WTC11 (cell line): Measurements from ENCODE around the gene OPCML. TPM values are rescaled to one million over a fixed set of nuclear protein-coding genes. Genes with fewer than 3 reads are reported as not detected.

ENCODE experiments used
- ATAC-seq: fragments of 200-7000 bp; cut with Tn5 transposase; 2 replicates; pipeline ENCODE4 v1.10.0; 2021; ENCODE audit warnings: mild to moderate bottlenecking, moderate library complexity
- CTCF ChIA-PET: fragments of 300-600 bp; sonication (Branson Sonifier 250); formaldehyde crosslinking; loops from one replicate; lab custom pipeline; 2021; ENCODE audit warnings: antibody characterized with exemption; lab: Charles Lee
- POLR2A ChIA-PET: fragments of 350-600 bp; sonication (Branson Sonifier 250); formaldehyde crosslinking; loops from one replicate; lab custom pipeline; 2021; ENCODE audit warnings: antibody characterized with exemption; lab: Charles Lee
- DNase-seq: peaks from one replicate; pipeline ENCODE4 v3.0.0; 2021; ENCODE audit warnings: low spot score
- H3K27ac Mint-ChIP-seq: 2 replicates; pipeline ENCODE4 v1.8.0; 2021; ENCODE audit warnings: mixed read lengths
- H3K27me3 Mint-ChIP-seq: 2 replicates; pipeline ENCODE4 v1.8.0; 2021; ENCODE audit warnings: low read depth, mild to moderate bottlenecking, moderate library complexity, mixed read lengths
- H3K36me3 Mint-ChIP-seq: 2 replicates; pipeline ENCODE4 v1.8.0; 2021; ENCODE audit warnings: mixed read lengths
- H3K4me1 Mint-ChIP-seq: 2 replicates; pipeline ENCODE4 v1.8.0; 2022; ENCODE audit warnings: mixed read lengths
- H3K4me3 Mint-ChIP-seq: 2 replicates; pipeline ENCODE4 v1.8.0; 2021; ENCODE audit warnings: mild to moderate bottlenecking, moderate library complexity, mixed read lengths
- H3K9me3 Mint-ChIP-seq: 2 replicates; pipeline ENCODE4 v1.8.0; 2021; ENCODE audit warnings: mixed read lengths
- ATF1 ChIP-seq: sonication (generic); formaldehyde crosslinking; IDR thresholded peaks from 2 replicates; pipeline ENCODE4 v1.8.1; 2023; ENCODE audit warnings: mild to moderate bottlenecking, moderate library complexity, missing genetic modification reagents
- ATF3 ChIP-seq: sonication (generic); formaldehyde crosslinking; conservative IDR thresholded peaks from 2 replicates; pipeline ENCODE4 v1.8.1; 2022; ENCODE audit warnings: mild to moderate bottlenecking, missing genetic modification reagents
- FOXK1 ChIP-seq: sonication (generic); formaldehyde crosslinking; IDR thresholded peaks from 2 replicates; pipeline ENCODE4 v1.8.0; 2022; ENCODE audit warnings: mild to moderate bottlenecking, moderate library complexity, missing genetic modification reagents
- HMGXB4 ChIP-seq: sonication (generic); formaldehyde crosslinking; IDR thresholded peaks from 2 replicates; pipeline ENCODE4 v1.8.1; 2023; ENCODE audit warnings: mild to moderate bottlenecking, moderate library complexity, missing genetic modification reagents
- NR1H2 ChIP-seq: sonication (generic); formaldehyde crosslinking; IDR thresholded peaks from 2 replicates; pipeline ENCODE4 v1.9.0; 2021; ENCODE audit warnings: mild to moderate bottlenecking, moderate library complexity, missing genetic modification reagents
- NR2C2 ChIP-seq: sonication (generic); formaldehyde crosslinking; IDR thresholded peaks from 2 replicates; pipeline ENCODE4 v1.8.0; 2022; ENCODE audit warnings: mild to moderate bottlenecking, missing genetic modification reagents
- RORB ChIP-seq: fragments of 250-450 bp; sonication (Bioruptor Pico); IDR thresholded peaks from 2 replicates; pipeline ENCODE4 v1.9.0; 2021; ENCODE audit warnings: mild to moderate bottlenecking
- SMAD4 ChIP-seq: sonication (generic); formaldehyde crosslinking; IDR thresholded peaks from 2 replicates; pipeline ENCODE4 v1.8.0; 2022; ENCODE audit warnings: mild to moderate bottlenecking, missing genetic modification reagents
- SOX15 ChIP-seq: fragments of 250-450 bp; sonication (Bioruptor Pico); IDR thresholded peaks from 2 replicates; pipeline ENCODE4 v1.9.0; 2021; ENCODE audit warnings: mild to moderate bottlenecking
- TEAD4 ChIP-seq: sonication (generic); formaldehyde crosslinking; IDR thresholded peaks from 2 replicates; pipeline ENCODE4 v1.8.0; 2022; ENCODE audit warnings: mild to moderate bottlenecking, missing genetic modification reagents
- USF1 ChIP-seq: sonication (generic); formaldehyde crosslinking; IDR thresholded peaks from 2 replicates; pipeline ENCODE4 v1.8.0; 2022; ENCODE audit warnings: mild to moderate bottlenecking, missing genetic modification reagents
- ZNF121 ChIP-seq: sonication (generic); formaldehyde crosslinking; IDR thresholded peaks from 2 replicates; pipeline ENCODE4 v1.8.0; 2023; ENCODE audit warnings: missing genetic modification reagents
- ZNF232 ChIP-seq: sonication (generic); formaldehyde crosslinking; IDR thresholded peaks from 2 replicates; pipeline ENCODE4 v1.8.0; 2022; ENCODE audit warnings: mild to moderate bottlenecking, missing genetic modification reagents
- ZNF317 ChIP-seq: sonication (generic); formaldehyde crosslinking; IDR thresholded peaks from 2 replicates; pipeline ENCODE4 v1.8.1; 2023; ENCODE audit warnings: low read depth, mild to moderate bottlenecking, moderate library complexity, missing genetic modification reagents, borderline replicate concordance
- ZNF396 ChIP-seq: fragments of 250-450 bp; sonication (Bioruptor Pico); IDR thresholded peaks from 2 replicates; pipeline ENCODE4 v1.8.0; 2021; ENCODE audit warnings: mild to moderate bottlenecking, moderate library complexity, borderline replicate concordance
- ZNF532 ChIP-seq: fragments of 250-450 bp; sonication (Bioruptor Pico); IDR thresholded peaks from 2 replicates; pipeline ENCODE4 v1.9.0; 2021; ENCODE audit warnings: mild to moderate bottlenecking, borderline replicate concordance
- total RNA-seq: library from RNA; stranded (reverse); gene quantifications from 3 replicates; pipeline ENCODE4 v1.2.3, GENCODE V29; 2021
- TF ChIP-seq, protein P1 (sequence below): fragments of 250-450 bp; sonication (Bioruptor Pico); IDR thresholded peaks from 2 replicates; pipeline ENCODE4 v1.9.0; 2021; ENCODE audit warnings: moderate library complexity, mild to moderate bottlenecking, inconsistent platforms, borderline replicate concordance
- TF ChIP-seq, protein P2 (sequence below): sonication (generic); formaldehyde crosslinking; conservative IDR thresholded peaks from 2 replicates; pipeline ENCODE4 v1.8.1; 2023; ENCODE audit warnings: mild to moderate bottlenecking, low read depth, missing genetic modification reagents, moderate library complexity
- TF ChIP-seq, protein P3 (sequence below): sonication (generic); formaldehyde crosslinking; IDR thresholded peaks from 2 replicates; pipeline ENCODE4 v1.8.1; 2022; ENCODE audit warnings: low read depth, missing genetic modification reagents, borderline replicate concordance
- TF ChIP-seq, protein P4 (sequence below): sonication (generic); formaldehyde crosslinking; IDR thresholded peaks from 2 replicates; pipeline ENCODE4 v1.8.0; 2023; ENCODE audit warnings: mild to moderate bottlenecking, missing genetic modification reagents

Gene OPCML
- total RNA-seq, 1 experiment from 2014 or later, result 1.5 TPM

DNA sequence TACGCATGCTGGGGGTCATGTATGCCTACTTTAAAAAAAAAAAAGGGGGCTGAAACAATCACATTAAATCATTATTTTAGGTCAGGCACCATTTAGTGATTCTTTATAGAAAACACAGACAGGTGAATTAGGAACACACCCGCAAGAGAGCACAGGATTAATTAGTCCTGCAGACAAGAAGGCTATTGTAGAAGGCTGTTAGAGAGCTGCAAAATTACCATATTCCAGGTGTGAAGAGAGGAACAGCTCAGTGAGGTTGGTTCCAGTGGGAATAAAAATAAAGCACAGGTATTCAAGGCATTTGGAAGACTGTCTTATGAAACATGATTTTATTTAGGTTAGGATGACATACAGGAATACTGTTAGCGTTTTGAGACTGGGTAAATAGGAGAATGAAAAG, 649.1 kb downstream of the OPCML start:
- Mint-ChIP-seq H3K27me3 (0 out of 2 replicates have a peak, but pooled peaks cover 5% of the 10 kb centered on the region), H3K9me3 (peaks cover 6% of the 10 kb centered on the region), H3K4me1 (peaks cover 24% of the 10 kb centered on the region), H3K27ac (no peak overlapping the region)
- DNase-seq, result no peak
- TF ChIP-seq, protein P1, sequence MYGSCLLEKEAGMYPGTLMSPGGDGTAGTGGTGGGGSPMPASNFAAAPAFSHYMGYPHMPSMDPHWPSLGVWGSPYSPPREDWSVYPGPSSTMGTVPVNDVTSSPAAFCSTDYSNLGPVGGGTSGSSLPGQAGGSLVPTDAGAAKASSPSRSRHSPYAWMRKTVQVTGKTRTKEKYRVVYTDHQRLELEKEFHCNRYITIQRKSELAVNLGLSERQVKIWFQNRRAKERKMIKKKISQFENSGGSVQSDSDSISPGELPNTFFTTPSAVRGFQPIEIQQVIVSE (CRISPR knock-in tag), result no peak
- TF ChIP-seq, protein P2, sequence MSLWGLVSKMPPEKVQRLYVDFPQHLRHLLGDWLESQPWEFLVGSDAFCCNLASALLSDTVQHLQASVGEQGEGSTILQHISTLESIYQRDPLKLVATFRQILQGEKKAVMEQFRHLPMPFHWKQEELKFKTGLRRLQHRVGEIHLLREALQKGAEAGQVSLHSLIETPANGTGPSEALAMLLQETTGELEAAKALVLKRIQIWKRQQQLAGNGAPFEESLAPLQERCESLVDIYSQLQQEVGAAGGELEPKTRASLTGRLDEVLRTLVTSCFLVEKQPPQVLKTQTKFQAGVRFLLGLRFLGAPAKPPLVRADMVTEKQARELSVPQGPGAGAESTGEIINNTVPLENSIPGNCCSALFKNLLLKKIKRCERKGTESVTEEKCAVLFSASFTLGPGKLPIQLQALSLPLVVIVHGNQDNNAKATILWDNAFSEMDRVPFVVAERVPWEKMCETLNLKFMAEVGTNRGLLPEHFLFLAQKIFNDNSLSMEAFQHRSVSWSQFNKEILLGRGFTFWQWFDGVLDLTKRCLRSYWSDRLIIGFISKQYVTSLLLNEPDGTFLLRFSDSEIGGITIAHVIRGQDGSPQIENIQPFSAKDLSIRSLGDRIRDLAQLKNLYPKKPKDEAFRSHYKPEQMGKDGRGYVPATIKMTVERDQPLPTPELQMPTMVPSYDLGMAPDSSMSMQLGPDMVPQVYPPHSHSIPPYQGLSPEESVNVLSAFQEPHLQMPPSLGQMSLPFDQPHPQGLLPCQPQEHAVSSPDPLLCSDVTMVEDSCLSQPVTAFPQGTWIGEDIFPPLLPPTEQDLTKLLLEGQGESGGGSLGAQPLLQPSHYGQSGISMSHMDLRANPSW (CRISPR knock-in tag), result no peak
- no peak for TF ChIP-seq ZNF121 (CRISPR knock-in tag)
- no peak for TF ChIP-seq TEAD4 (CRISPR knock-in tag)
- TF ChIP-seq FOXK1 (CRISPR knock-in tag), result no peak
- TF ChIP-seq NR2C2 (CRISPR knock-in tag), result no peak
- no peak for TF ChIP-seq SOX15 (CRISPR knock-in tag)
- TF ChIP-seq ZNF317 (CRISPR knock-in tag), result no peak
- no peak for TF ChIP-seq SMAD4 (CRISPR knock-in tag)
- TF ChIP-seq HMGXB4 (CRISPR knock-in tag), result no peak
- TF ChIP-seq RORB, result no peak
- TF ChIP-seq, protein P3, sequence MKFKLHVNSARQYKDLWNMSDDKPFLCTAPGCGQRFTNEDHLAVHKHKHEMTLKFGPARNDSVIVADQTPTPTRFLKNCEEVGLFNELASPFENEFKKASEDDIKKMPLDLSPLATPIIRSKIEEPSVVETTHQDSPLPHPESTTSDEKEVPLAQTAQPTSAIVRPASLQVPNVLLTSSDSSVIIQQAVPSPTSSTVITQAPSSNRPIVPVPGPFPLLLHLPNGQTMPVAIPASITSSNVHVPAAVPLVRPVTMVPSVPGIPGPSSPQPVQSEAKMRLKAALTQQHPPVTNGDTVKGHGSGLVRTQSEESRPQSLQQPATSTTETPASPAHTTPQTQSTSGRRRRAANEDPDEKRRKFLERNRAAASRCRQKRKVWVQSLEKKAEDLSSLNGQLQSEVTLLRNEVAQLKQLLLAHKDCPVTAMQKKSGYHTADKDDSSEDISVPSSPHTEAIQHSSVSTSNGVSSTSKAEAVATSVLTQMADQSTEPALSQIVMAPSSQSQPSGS, result no peak
- no peak for TF ChIP-seq ZNF396
- TF ChIP-seq USF1 (CRISPR knock-in tag), result no peak
- no peak for TF ChIP-seq ATF1
- TF ChIP-seq ZNF532 (CRISPR knock-in tag), result no peak
- TF ChIP-seq NR1H2 (CRISPR knock-in tag), result no peak
- TF ChIP-seq ZNF232 (CRISPR knock-in tag), result no peak
- TF ChIP-seq, protein P4, sequence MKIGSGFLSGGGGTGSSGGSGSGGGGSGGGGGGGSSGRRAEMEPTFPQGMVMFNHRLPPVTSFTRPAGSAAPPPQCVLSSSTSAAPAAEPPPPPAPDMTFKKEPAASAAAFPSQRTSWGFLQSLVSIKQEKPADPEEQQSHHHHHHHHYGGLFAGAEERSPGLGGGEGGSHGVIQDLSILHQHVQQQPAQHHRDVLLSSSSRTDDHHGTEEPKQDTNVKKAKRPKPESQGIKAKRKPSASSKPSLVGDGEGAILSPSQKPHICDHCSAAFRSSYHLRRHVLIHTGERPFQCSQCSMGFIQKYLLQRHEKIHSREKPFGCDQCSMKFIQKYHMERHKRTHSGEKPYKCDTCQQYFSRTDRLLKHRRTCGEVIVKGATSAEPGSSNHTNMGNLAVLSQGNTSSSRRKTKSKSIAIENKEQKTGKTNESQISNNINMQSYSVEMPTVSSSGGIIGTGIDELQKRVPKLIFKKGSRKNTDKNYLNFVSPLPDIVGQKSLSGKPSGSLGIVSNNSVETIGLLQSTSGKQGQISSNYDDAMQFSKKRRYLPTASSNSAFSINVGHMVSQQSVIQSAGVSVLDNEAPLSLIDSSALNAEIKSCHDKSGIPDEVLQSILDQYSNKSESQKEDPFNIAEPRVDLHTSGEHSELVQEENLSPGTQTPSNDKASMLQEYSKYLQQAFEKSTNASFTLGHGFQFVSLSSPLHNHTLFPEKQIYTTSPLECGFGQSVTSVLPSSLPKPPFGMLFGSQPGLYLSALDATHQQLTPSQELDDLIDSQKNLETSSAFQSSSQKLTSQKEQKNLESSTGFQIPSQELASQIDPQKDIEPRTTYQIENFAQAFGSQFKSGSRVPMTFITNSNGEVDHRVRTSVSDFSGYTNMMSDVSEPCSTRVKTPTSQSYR (CRISPR knock-in tag), result no peak
- no peak for TF ChIP-seq ATF3
- TF ChIP-seq, all 79 proteins: peak for 0
- ChIA-PET CTCF (no interaction called here), POLR2A (no interaction called here)
- Mint-ChIP-seq H3K4me3 (no peak overlapping the region), H3K36me3 (no peaks in the 10 kb centered on the region)
- no peak for ATAC-seq
